H1 (cell line): ENCODE measurements around the gene LIN37.

Source experiments
- GABPA ChIP-seq: IDR thresholded peaks from 2 replicates; pipeline ENCODE4 v1.6.1; 2011; ENCODE audit warnings: mild to moderate bottlenecking, low read length, moderate library complexity, borderline replicate concordance; ENCODE audit not compliant: insufficient read depth
- POLR2AphosphoS5 ChIP-seq: IDR thresholded peaks from 2 replicates; pipeline ENCODE4 v1.6.1; 2011; ENCODE audit warnings: low read depth, low read length
- RAD21 ChIP-seq, 2 experiments: IDR thresholded peaks in 1 of 2; conservative IDR thresholded peaks in 1 of 2; 2 replicates each; pipeline ENCODE4 v1.6.1; 2011; ENCODE audit warnings: low read depth in 2 of 2, low read length in 2 of 2, improper control_type of control experiment in 1 of 2, inconsistent platforms in 1 of 2, mild to moderate bottlenecking in 1 of 2, moderate library complexity in 1 of 2
- RXRA ChIP-seq: IDR thresholded peaks from 2 replicates; pipeline ENCODE4 v1.6.1; 2011; ENCODE audit warnings: low read depth, mild to moderate bottlenecking, low read length, moderate library complexity; ENCODE audit not compliant: insufficient read depth
- SP1 ChIP-seq: IDR thresholded peaks from 2 replicates; pipeline ENCODE4 v1.6.1; 2011; ENCODE audit warnings: low read depth, low read length
- TF ChIP-seq, protein P1 (sequence below): IDR thresholded peaks from 2 replicates; pipeline ENCODE4 v1.6.1; 2012; ENCODE audit warnings: low read length, inconsistent platforms
- TF ChIP-seq, protein P2 (sequence below), 3 experiments: IDR thresholded peaks; 1 replicate in 2 of 3; 2 replicates in 1 of 3; pipeline versions ENCODE4 v1.5.1 to v1.6.1; 2011; ENCODE audit warnings: low read length in 3 of 3, mild to moderate bottlenecking in 3 of 3, inconsistent platforms in 2 of 3, low read depth in 1 of 3, moderate library complexity in 1 of 3; ENCODE audit not compliant: insufficient read depth in 1 of 3; ENCODE audit errors: control extremely low read depth in 1 of 3

DNA sequence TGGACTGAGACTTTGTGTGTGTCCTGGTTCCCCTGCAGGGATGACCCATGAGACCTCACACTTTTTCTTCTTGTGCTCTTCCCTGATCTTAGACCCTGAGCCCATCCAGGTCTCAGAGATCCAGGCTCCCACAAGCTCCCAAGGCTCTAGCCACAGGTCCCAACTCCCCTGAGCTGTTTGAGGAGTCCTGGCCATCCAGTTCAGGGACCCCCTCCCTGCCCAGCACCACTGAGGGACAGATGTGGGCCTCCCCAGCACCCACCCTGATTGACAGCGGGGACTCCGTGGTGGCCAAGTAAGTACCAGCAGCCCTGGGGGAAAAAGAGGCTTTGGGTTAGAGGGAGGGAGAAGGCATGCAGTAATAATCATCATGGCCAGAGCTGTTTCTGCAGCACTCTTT is 11.3 kb downstream of the LIN37 start:
- TF ChIP-seq RXRA (no peak), GABPA (no peak), RAD21 (IDR thresholded peaks at IDR 0.05 in 1 of 2, conservative IDR thresholded peaks at IDR 0.05 in 1 of 2; ENCODE audit: low read depth in 2 of 2, low read length in 2 of 2) (no peak), SP1 (no peak), POLR2AphosphoS5 (no peak)
- TF ChIP-seq, protein P1, sequence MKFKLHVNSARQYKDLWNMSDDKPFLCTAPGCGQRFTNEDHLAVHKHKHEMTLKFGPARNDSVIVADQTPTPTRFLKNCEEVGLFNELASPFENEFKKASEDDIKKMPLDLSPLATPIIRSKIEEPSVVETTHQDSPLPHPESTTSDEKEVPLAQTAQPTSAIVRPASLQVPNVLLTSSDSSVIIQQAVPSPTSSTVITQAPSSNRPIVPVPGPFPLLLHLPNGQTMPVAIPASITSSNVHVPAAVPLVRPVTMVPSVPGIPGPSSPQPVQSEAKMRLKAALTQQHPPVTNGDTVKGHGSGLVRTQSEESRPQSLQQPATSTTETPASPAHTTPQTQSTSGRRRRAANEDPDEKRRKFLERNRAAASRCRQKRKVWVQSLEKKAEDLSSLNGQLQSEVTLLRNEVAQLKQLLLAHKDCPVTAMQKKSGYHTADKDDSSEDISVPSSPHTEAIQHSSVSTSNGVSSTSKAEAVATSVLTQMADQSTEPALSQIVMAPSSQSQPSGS = no peak
- TF ChIP-seq, protein P2, sequence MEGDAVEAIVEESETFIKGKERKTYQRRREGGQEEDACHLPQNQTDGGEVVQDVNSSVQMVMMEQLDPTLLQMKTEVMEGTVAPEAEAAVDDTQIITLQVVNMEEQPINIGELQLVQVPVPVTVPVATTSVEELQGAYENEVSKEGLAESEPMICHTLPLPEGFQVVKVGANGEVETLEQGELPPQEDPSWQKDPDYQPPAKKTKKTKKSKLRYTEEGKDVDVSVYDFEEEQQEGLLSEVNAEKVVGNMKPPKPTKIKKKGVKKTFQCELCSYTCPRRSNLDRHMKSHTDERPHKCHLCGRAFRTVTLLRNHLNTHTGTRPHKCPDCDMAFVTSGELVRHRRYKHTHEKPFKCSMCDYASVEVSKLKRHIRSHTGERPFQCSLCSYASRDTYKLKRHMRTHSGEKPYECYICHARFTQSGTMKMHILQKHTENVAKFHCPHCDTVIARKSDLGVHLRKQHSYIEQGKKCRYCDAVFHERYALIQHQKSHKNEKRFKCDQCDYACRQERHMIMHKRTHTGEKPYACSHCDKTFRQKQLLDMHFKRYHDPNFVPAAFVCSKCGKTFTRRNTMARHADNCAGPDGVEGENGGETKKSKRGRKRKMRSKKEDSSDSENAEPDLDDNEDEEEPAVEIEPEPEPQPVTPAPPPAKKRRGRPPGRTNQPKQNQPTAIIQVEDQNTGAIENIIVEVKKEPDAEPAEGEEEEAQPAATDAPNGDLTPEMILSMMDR (IDR thresholded peaks at IDR 0.05; ENCODE audit: control extremely low read depth in 1 of 3, insufficient read depth in 1 of 3, low read depth in 1 of 3, low read length in 3 of 3) = no peak
